ENCODE data around the gene RANBP17.
A peak's percentile ranks its signal among the peaks of the same experiment; 100 is the strongest.
"Not testable (repeated sequence)": the region's sequence is repeated elsewhere in the genome, so short reads cannot be mapped to it uniquely, and the experiment has no call there.

Gene RANBP17

GRCh38 chr5:171162165-171162564 is 300.3 kb downstream of the RANBP17 start:
- DNase-seq = no peak

GRCh38 chr5:171162596-171162995 is 300.8 kb downstream of the RANBP17 start:
- DNase-seq = peak; percentile 58

- DNase-seq = no peak
These were observed 304.9 kb downstream of the RANBP17 start for GRCh38 chr5:171166766-171167165.

DNA sequence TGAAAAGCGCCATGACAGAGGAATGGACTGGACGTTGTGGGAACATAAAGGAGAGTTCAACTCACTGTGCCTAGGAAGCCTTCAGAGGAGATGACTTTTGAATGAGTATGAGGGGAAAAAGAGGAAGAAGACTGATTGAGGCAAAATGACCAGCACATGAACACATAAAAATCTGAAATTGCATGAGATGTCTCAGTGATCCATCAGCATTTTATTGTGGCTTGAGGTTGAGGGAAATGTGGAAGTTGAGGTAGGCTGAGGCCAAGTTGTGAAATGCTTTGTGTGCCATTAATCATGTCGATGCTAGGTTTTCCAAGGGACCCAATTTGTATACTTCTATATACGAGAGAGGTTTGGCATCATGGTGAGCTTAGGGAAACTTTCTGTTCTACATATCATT is 306.4 kb downstream of the RANBP17 start:
- DNase-seq = no peak

- DNase-seq = not testable (repeated sequence)
These were observed 313.1 kb downstream of the RANBP17 start for GRCh38 chr5:171174960-171175359.

- DNase-seq = no peak
These were observed 313.9 kb downstream of the RANBP17 start for GRCh38 chr5:171175746-171176145.

DNA sequence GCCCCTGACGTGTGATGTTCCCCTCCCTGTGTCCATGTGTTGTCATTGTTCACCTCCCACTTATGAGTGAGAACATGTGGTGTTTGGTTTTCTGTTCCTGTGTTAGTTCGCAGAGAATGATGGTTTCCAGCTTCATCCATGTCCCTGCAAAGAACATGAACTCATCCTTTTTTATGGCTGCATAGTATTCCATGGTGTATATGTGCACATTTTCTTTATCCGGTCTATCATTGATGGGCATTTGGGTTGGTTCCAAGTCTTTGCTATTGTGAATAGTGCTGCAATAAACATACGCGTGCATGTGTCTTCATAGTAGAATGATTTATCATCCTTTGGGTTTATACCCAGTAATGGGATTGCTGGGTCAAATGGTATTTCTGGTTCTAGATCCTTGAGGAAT is 316.4 kb downstream of the RANBP17 start:
- not testable (repeated sequence) for DNase-seq

DNA sequence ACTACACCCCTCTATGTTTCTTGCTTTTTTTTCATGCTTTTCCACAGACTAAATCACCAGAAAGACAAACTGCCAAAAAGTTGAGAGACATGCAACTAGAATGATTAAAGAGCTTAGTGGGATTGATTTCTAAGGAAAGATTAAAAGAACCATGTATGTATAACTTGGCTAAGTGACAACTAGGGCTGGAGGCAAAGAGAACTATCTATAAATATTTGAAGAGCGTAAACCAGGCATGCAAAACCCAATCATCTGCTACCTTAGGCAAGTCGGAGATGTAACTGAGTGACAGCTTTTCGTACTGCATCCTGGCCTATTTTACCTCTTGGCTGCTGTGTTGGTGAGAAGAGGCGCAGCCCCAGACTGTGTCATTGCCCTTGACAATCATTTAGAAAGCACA is 326.2 kb downstream of the RANBP17 start:
- DNase-seq = no peak

DNA sequence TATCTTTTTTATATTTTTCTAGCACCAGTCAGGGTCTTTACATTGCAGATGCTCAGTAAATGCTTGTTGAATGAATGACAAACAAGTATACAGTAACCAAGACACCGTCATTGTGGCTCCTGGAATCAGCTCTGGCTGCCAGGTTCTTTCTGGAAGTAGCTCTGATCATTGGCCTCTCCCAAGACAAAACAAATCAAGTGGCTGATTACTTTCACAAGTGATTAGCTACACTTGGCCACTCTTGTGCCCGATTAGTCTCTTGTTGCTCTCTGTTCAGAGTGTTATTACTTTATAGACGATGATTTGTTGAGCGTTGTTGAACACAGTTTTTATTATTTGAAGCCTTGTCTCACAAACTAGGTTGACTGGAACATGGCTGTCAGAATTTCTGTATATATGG is 327.6 kb downstream of the RANBP17 start:
- DNase-seq = no peak

- no peak for DNase-seq
These were observed 330.3 kb downstream of the RANBP17 start for GRCh38 chr5:171192111-171192510.

DNA sequence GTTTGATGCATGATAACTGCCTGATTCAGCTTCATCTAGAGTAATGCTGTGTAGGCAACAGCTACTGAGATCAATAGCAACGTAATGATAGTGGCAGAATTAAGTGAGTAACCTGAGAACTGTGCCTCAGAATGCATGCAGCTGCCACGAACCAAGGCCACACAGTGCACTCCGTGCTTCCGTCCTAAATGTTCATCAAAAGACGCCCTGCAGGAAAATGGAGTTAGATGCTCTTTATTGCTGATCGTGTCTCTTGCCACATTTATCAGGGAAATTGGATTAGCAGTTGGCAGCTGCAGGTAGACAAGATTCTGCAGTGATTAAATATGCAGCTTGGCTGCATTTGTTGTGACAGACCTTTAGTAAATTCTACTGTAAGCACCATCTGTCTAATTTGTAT is 339.5 kb downstream of the RANBP17 start:
- DNase-seq = peak; percentile 95

GRCh38 chr5:171205375-171205774 is 343.6 kb downstream of the RANBP17 start:
- no peak for DNase-seq

- DNase-seq = peak; percentile 45
These were observed 345.5 kb downstream of the RANBP17 start for GRCh38 chr5:171207256-171207847.

DNA sequence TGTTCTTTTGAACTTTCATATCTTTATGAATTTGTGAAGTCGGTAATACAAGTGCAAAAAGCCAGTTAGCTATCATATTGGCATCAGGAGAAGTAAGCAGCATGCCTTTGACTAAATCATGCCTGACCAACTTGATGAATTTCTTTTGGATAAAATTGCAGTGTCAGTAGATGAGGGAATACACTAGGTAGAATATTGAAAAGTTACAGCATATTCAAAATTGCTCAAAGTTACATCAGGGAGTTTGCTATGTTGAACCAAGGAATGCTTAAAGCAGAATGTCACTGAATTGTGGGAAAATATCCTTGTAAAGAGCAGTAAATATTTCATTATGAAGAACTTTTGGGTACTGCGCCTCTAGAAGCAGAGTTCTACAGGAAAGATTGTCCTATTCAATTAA is 360.1 kb downstream of the RANBP17 start:
- no peak for DNase-seq

GRCh38 chr5:171223927-171224326 is 362.1 kb downstream of the RANBP17 start:
- no peak for DNase-seq

GRCh38 chr5:171226096-171226754 is 364.4 kb downstream of the RANBP17 start:
- no peak for DNase-seq

- no peak for DNase-seq
These were observed 365.0 kb downstream of the RANBP17 start for GRCh38 chr5:171226864-171227263.

- DNase-seq = no peak
These were observed 374.8 kb downstream of the RANBP17 start for GRCh38 chr5:171236651-171237050.

GRCh38 chr5:171242521-171242920 is 380.7 kb downstream of the RANBP17 start:
- DNase-seq = no peak

DNA sequence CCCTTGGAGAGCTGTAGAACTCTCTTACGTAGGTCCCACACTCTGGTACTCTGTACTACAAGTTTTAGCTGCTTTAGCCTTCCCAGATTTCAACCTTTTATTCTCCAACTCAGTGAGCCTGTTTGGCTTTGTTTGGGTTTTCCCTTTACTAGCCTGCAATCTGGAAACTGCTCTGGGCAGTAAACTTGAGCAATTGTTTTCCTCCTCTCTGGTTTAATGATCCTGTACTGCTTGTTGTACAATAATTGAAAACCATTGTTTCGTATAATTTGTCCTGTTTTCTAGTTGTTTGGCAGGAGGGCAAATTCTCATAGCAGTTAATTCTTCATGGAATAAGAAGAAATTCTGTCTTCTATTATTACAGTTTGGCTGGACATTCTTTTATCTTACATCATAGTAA is 384.4 kb downstream of the RANBP17 start:
- no peak for DNase-seq

DNA sequence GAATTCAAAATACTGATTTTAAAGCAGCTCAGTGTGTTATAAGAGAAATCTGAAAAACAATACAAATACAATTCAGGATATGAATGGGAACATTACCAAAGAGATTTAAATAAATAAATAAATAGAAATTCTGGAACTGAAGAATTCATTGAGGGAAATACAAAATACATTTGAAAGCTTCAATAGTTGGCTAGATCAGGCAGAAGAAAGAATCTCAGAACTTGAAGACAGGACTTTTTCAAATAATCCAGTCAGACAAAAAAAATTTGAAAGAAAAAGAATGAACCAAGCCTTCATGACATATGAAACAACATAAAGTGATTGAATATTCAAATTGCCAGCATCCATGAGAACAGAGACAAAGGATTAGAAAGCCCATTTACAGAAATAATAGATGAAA is 387.6 kb downstream of the RANBP17 start:
- no peak for DNase-seq

DNA sequence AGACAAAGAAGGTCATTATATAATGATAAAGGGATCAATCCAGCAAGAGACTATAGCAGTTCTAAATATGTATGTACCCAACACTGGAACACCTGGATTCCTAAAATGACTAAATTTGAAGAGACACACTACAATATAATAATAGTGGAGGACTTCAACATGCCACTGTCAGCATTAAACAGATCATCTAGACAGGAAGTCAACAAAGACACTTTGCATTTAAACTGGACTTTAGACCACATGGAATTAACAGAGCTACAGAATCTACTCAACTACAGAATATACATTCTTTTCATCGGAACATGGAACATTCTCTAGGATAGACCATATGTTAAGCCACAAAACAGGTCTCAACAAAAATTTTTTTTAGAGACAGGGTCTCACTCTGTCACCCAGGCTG is 388.9 kb downstream of the RANBP17 start:
- DNase-seq = no peak

GRCh38 chr5:171251519-171251918 is 389.7 kb downstream of the RANBP17 start:
- DNase-seq = no peak

DNA sequence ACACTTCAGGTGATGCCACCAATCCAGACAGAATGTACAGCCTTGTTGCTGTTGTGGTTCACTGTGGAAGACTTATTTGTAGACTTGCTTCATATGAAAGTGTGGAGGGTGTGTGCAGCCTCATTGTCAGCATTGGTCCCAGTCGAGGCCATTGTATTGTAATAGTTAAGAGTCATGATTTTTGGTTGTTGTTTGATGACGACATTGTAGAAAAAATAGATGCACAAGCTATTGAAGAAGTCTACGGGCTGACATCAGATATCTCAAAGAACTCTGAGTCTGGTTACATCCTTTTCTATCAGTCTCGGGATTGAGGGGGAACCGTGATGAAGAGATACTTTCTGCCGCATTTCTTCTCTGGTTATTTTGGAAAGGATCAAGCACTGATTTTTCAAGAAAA is 390.9 kb downstream of the RANBP17 start:
- no peak for DNase-seq
